Measurements from ENCODE around the gene TEX13A. TPM values are rescaled to one million over a fixed set of nuclear protein-coding genes. Genes with fewer than 3 reads are reported as not detected.

TEX13A gene
- total RNA-seq, 1 experiment from 2014 or later = 0.17 TPM

GRCh38 chrX:105210258-105210657, 10.2 kb downstream of the TEX13A start:
- POLR2A ChIA-PET = no interaction called here
- H3K27ac Mint-ChIP-seq = no peak overlapping the region
- peaks cover 12% of the 10 kb centered on the region; the same call in 1 of the 2 replicates for H3K9me3 Mint-ChIP-seq
- no peaks in the 10 kb centered on the region for H3K36me3 Mint-ChIP-seq
- TF ChIP-seq IRF2 (CRISPR knock-in tag; IDR thresholded peaks at IDR 0.05; ENCODE audit: borderline replicate concordance, low read depth) = no peak
- TF ChIP-seq GABPB1 (CRISPR knock-in tag; IDR thresholded peaks at IDR 0.05) = no peak
- no peak for TF ChIP-seq ZNF416 (CRISPR knock-in tag; IDR thresholded peaks at IDR 0.05)
- TF ChIP-seq NFATC4 (CRISPR knock-in tag; IDR thresholded peaks at IDR 0.05) = no peak
- TF ChIP-seq TEAD1 (CRISPR knock-in tag; IDR thresholded peaks at IDR 0.05) = no peak
- TF ChIP-seq EMX1 (CRISPR knock-in tag; IDR thresholded peaks at IDR 0.05) = no peak
- no peak for TF ChIP-seq KAT7 (CRISPR knock-in tag; IDR thresholded peaks at IDR 0.05; ENCODE audit: borderline replicate concordance)
- no peak for TF ChIP-seq ZNF317 (CRISPR knock-in tag; IDR thresholded peaks at IDR 0.05; ENCODE audit: borderline replicate concordance, low read depth)
- DNase-seq (ENCODE audit: low spot score) (no peak), ATAC-seq (0 out of 2 replicates have a peak, but pooled peaks have one; percentile 22)
- H3K27me3 Mint-ChIP-seq (ENCODE audit: low read depth) = no peaks in the 10 kb centered on the region
- CTCF ChIA-PET = no interaction called here
- no peaks in the 10 kb centered on the region; the same call in 1 of the 2 replicates for H3K4me1 Mint-ChIP-seq
- no peak overlapping the region for H3K4me3 Mint-ChIP-seq

- no peaks in the 10 kb centered on the region for H3K36me3 Mint-ChIP-seq
- peaks cover 7% of the 10 kb centered on the region; the same call in 1 of the 2 replicates for H3K9me3 Mint-ChIP-seq
- CTCF ChIA-PET = no interaction called here
- no peaks in the 10 kb centered on the region for H3K27me3 Mint-ChIP-seq (ENCODE audit: low read depth)
- no peak overlapping the region for H3K4me3 Mint-ChIP-seq
- no peak overlapping the region for H3K27ac Mint-ChIP-seq
- no peaks in the 10 kb centered on the region; the same call in 1 of the 2 replicates for H3K4me1 Mint-ChIP-seq
- TF ChIP-seq SOX15 (CRISPR knock-in tag; IDR thresholded peaks at IDR 0.05) (no peak), ZNF263 (CRISPR knock-in tag; IDR thresholded peaks at IDR 0.05; ENCODE audit: low read depth) (no peak), JUN (CRISPR knock-in tag; IDR thresholded peaks at IDR 0.05) (no peak), ZNF512 (CRISPR knock-in tag; IDR thresholded peaks at IDR 0.05; ENCODE audit: borderline replicate concordance) (no peak), ZNF317 (CRISPR knock-in tag; IDR thresholded peaks at IDR 0.05; ENCODE audit: borderline replicate concordance, low read depth) (no peak), CDX4 (CRISPR knock-in tag; IDR thresholded peaks at IDR 0.05; ENCODE audit: borderline replicate concordance) (no peak), IRF2 (CRISPR knock-in tag; IDR thresholded peaks at IDR 0.05; ENCODE audit: borderline replicate concordance, low read depth) (no peak), MLX (CRISPR knock-in tag; IDR thresholded peaks at IDR 0.05) (no peak)
- POLR2A ChIA-PET = no interaction called here
- no peak for ATAC-seq
- no peak for DNase-seq (ENCODE audit: low spot score)
Observed at GRCh38 chrX:105209406-105209805, 11.1 kb downstream of the TEX13A start.

GRCh38 chrX:105191878-105192277, 28.6 kb downstream of the TEX13A start:
- no peak overlapping the region for H3K4me3 Mint-ChIP-seq
- H3K27ac Mint-ChIP-seq = no peak overlapping the region
- H3K9me3 Mint-ChIP-seq = no peaks in the 10 kb centered on the region
- no peaks in the 10 kb centered on the region for H3K4me1 Mint-ChIP-seq
- DNase-seq (ENCODE audit: low spot score) (peak; percentile 35), ATAC-seq (peak; percentile 95)
- CTCF ChIA-PET = interaction anchor here (0.8 to 1.6 kb wide), 6 partner anchors 14 to 623 kb away, joined by 3 to 6 read pairs (median 4); no protein-coding TSS in a partner anchor
- POLR2A ChIA-PET = interaction anchor here (0.6 kb wide), 1 partner anchor 241 kb away, joined by 3 read pairs; no protein-coding TSS in a partner anchor
- H3K27me3 Mint-ChIP-seq (ENCODE audit: low read depth) = no peaks in the 10 kb centered on the region
- no peaks in the 10 kb centered on the region for H3K36me3 Mint-ChIP-seq
- TF ChIP-seq ZNF423 (CRISPR knock-in tag; IDR thresholded peaks at IDR 0.05) (no peak), ELF4 (CRISPR knock-in tag; IDR thresholded peaks at IDR 0.05; ENCODE audit: low read depth) (no peak), TEAD4 (CRISPR knock-in tag; IDR thresholded peaks at IDR 0.05) (no peak), TEAD1 (CRISPR knock-in tag; IDR thresholded peaks at IDR 0.05) (no peak), MAX (CRISPR knock-in tag; IDR thresholded peaks at IDR 0.05) (no peak), STAT6 (CRISPR knock-in tag; conservative IDR thresholded peaks at IDR 0.05; ENCODE audit: low read depth) (no peak), ETV6 (CRISPR knock-in tag; IDR thresholded peaks at IDR 0.05) (no peak), ZNF317 (CRISPR knock-in tag; IDR thresholded peaks at IDR 0.05; ENCODE audit: borderline replicate concordance, low read depth) (no peak), MLX (CRISPR knock-in tag; IDR thresholded peaks at IDR 0.05) (no peak), ZBTB43 (CRISPR knock-in tag; IDR thresholded peaks at IDR 0.05) (no peak), SMAD3 (CRISPR knock-in tag; IDR thresholded peaks at IDR 0.05; ENCODE audit: borderline replicate concordance) (no peak), NFE2L1 (CRISPR knock-in tag; IDR thresholded peaks at IDR 0.05) (no peak), E2F5 (CRISPR knock-in tag; IDR thresholded peaks at IDR 0.05) (no peak)

Measured in WTC11 (cell line).